Spleen (tissue), 11 donors: ENCODE results near the gene FSTL4. TPM values are rescaled to one million over a fixed set of nuclear protein-coding genes. Genes with fewer than 3 reads are reported as not detected.

Experiments
- DNase-seq: peaks from one replicate; pipeline ENCODE4 v3.0.0-alpha.2; 2020
- H3K27ac ChIP-seq, 8 donors: fragments of 200-600 bp; sonication (generic) in 7 of 8; 1 replicate in 4 of 8; 2 replicates in 4 of 8; pipeline versions ENCODE4 v1.5.0 to v1.8.0; 2016 to 2021; ENCODE audit warnings: inconsistent platforms in 4 of 8, mild to moderate bottlenecking in 4 of 8, moderate library complexity in 1 of 8
- H3K27me3 ChIP-seq, 7 donors: fragments of 200-600 bp; sonication (generic) in 6 of 7; replicated peaks in 1 of 7; 1 replicate in 4 of 7; 2 replicates in 3 of 7; pipeline versions ENCODE4 v1.5.0 to v1.8.0; 2016 to 2021; ENCODE audit warnings: inconsistent platforms in 3 of 7, mild to moderate bottlenecking in 1 of 7
- H3K36me3 ChIP-seq, 6 donors: fragments of 200-600 bp; sonication (generic) in 5 of 6; 1 replicate in 4 of 6; 2 replicates in 2 of 6; pipeline versions ENCODE4 v1.5.0 to v1.8.0; 2016 to 2021; ENCODE audit warnings: inconsistent platforms in 2 of 6
- H3K4me1 ChIP-seq, 6 donors: fragments of 200-600 bp; sonication (generic) in 5 of 6; 1 replicate in 3 of 6; 2 replicates in 3 of 6; pipeline versions ENCODE4 v1.5.0 to v1.8.0; 2016 to 2021; ENCODE audit warnings: inconsistent platforms in 3 of 6
- H3K4me3 ChIP-seq, 8 donors: fragments of 200-600 bp; sonication (generic) in 7 of 8; 1 replicate in 4 of 8; 2 replicates in 4 of 8; pipeline versions ENCODE4 v1.5.0 to v1.8.0; 2016 to 2021; ENCODE audit warnings: inconsistent platforms in 4 of 8, mild to moderate bottlenecking in 4 of 8, moderate library complexity in 2 of 8
- H3K9me3 ChIP-seq, 8 donors: fragments of 200-600 bp; sonication (generic) in 7 of 8; 1 replicate in 4 of 8; 2 replicates in 4 of 8; pipeline versions ENCODE4 v1.5.0 to v1.8.0; 2016 to 2021; ENCODE audit warnings: inconsistent platforms in 4 of 8
- CTCF ChIP-seq, 11 experiments: fragments of 200-600 bp in 7 of 11; fragments of 450-650 bp in 4 of 11; sonication (generic) in 4 of 11; IDR thresholded peaks in 8 of 11; conservative IDR thresholded peaks in 3 of 11; 1 replicate in 7 of 11; 2 replicates in 4 of 11; pipeline versions ENCODE4 v1.4.0 to v1.8.0; 2016 to 2021; ENCODE audit warnings: antibody characterized with exemption in 11 of 11, inconsistent platforms in 4 of 11, mild to moderate bottlenecking in 1 of 11
- POLR2A ChIP-seq, 3 donors: fragments of 450-650 bp; IDR thresholded peaks; one replicate each; pipeline ENCODE4 v1.5.1; 2017; ENCODE audit warnings: antibody characterized with exemption in 3 of 3, mild to moderate bottlenecking in 1 of 3
- POLR2AphosphoS5 ChIP-seq, 3 donors: sonication (generic); formaldehyde crosslinking; IDR thresholded peaks; one replicate each; pipeline ENCODE4 v1.5.1; 2017; ENCODE audit warnings: antibody characterized with exemption in 3 of 3
- WGBS, 5 donors: extraction: QIAGEN DNeasy Blood & Tissue Kit in 3 of 5; methylation state at CpG; one replicate each; pipeline versions ENCODE4 v1.1.5 to v1.1.7; 2013 to 2018; 5-methylcytosine and 5-hydroxymethylcytosine counted together
- intact Hi-C: fragments of 100-400 bp; cut with DNase I; formaldehyde crosslinking; loops from one replicate; pipeline ENCODE4 v1.15.0; 2023; ENCODE audit warnings: low total_unique reads
- polyA plus RNA-seq, 3 donors: library from polyadenylated mRNA; stranded (reverse); fragments of 200-250 nt; gene quantifications; one replicate each; pipeline ENCODE4 v1.2.1, GENCODE V29; 2013
- total RNA-seq, 7 donors: library from RNA; depleted of rRNA in 3 of 7; stranded (reverse); fragments of >200 nt in 3 of 7; fragmentation: NEBNext Ultra II Directional in 4 of 7; extraction: Animal tissue kit (Norgen Biotek cat#: 25700) in 4 of 7; gene quantifications; one replicate each; pipeline versions ENCODE4 v1.1.0 to v1.2.1, GENCODE V29; 2016 to 2021
- donor health status: healthy with polysubstance abuse.
- donor health status: DM: no; HTN: no; CAD: no; lungs with moderate emphysema.
- donor health status: DM: no; HTN: no; CAD: no.
- donor health status: Bipolar disorder and iron deficiency.
- donor health status: healthy.
- donor health status: DM: no; HTN: no; CAD: no.
- donor health status: DM: yes; HTN: yes; CAD: no.

FSTL4 gene
- total and polyA plus RNA-seq, 10 donors = under 0.01 to 1.0 (median 0.37) TPM; not detected in 4

DNA sequence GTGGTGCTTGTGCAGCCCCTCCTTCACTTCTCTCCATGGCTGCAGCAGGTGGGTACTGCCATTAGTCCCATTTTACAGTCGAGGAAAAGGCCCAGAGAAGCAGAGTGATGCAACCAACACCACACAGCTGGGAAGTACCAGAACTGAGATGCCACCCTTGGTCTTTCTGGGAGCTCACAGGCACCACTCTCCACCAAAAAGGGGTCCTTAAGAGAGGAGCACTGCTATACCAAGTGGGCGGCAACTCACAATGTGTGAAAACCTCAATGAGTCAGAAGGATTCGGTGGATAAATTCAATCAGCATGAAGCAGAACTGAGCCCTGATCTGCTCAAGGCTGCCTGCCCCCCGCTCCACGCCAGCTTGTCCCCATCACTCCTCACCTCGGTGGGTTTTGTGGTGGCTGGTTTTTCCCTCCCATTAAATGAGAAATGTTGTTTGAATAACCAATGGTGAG lies 213.7 kb downstream of the FSTL4 start:
- 50 to 72% (median 62%) methylated on average over 6 of the region's 6 CpGs for WGBS, 5 donors
- no peaks in the 10 kb centered on the region for H3K36me3 ChIP-seq
- peaks cover 0 to 31% (median 7%) of the 10 kb centered on the region in 6 donors for H3K4me1 ChIP-seq
- intact Hi-C loops = no loop called here
- TF ChIP-seq CTCF (IDR thresholded peaks at IDR 0.05 in 8 of 11, conservative IDR thresholded peaks at IDR 0.05 in 3 of 11) = no peak
- no peak for TF ChIP-seq POLR2A (IDR thresholded peaks at IDR 0.05)
- TF ChIP-seq POLR2AphosphoS5 (IDR thresholded peaks at IDR 0.05) = no peak
- peaks cover 0 to 10% (median 0%) of the 10 kb centered on the region in 8 donors for H3K9me3 ChIP-seq
- H3K27ac ChIP-seq = no peak overlapping the region
- H3K4me3 ChIP-seq = no peak overlapping the region
- DNase-seq = no peak
- H3K27me3 ChIP-seq = no peaks in the 10 kb centered on the region

DNA sequence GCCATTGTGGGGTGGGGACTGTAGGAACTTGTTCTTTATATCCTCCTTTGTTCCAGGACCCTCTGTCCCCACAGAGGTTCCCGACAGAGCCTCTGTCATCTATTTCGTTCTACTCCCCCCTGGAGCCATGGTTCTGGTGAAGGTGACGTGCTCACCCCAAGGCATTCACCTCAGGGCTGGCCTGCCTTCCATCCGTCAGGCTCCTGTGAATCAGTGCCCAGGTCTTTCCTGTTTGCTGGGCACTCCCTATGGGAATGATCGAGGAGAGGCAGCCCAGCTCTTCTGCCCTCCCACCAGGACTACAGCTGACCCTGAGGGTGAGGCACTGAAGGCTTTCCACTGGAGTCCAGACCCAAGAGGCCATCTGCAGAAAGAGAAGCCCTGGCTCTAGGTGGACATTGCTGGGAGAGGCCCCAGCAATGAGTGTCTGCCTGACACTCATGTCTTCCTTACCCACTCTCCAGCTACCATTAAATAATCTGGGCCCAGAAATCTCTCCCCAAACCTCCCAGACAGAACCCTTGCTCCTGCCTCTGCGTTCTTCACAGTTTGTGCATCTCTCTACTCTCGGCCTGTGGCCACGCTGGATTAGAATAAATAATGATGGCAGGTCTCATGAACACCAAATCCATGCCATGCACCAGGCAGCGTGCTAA lies 214.2 kb downstream of the FSTL4 start:
- Histone ChIP-seq H3K27me3 (no peaks in the 10 kb centered on the region), H3K9me3 (peaks cover 0 to 10% (median 0%) of the 10 kb centered on the region in 8 donors), H3K4me3 (no peak overlapping the region), H3K36me3 (no peaks in the 10 kb centered on the region), H3K27ac (no peak overlapping the region), H3K4me1 (peaks cover 0 to 31% (median 7%) of the 10 kb centered on the region in 6 donors)
- intact Hi-C loops = no loop called here
- no peak for DNase-seq
- TF ChIP-seq POLR2A (IDR thresholded peaks at IDR 0.05) (no peak), POLR2AphosphoS5 (IDR thresholded peaks at IDR 0.05) (no peak)
- 84 to 94% (median 87%) methylated on average over 8 to 9 of the region's 9 CpGs for WGBS, 5 donors

- intact Hi-C loops = no loop called here
- peak; percentile 13 for DNase-seq
- 21 to 37% (median 26%) methylated on average over 2 of the region's 2 CpGs for WGBS, 5 donors
- Histone ChIP-seq H3K27ac (no peak overlapping the region), H3K4me3 (no peak overlapping the region), H3K9me3 (peaks cover 0 to 10% (median 0%) of the 10 kb centered on the region in 8 donors), H3K4me1 (peaks cover 0 to 31% (median 7%) of the 10 kb centered on the region in 6 donors), H3K27me3 (no peaks in the 10 kb centered on the region), H3K36me3 (no peaks in the 10 kb centered on the region)
- TF ChIP-seq CTCF (IDR thresholded peaks at IDR 0.05 in 8 of 11, conservative IDR thresholded peaks at IDR 0.05 in 3 of 11) (no peak), POLR2A (IDR thresholded peaks at IDR 0.05) (no peak), POLR2AphosphoS5 (IDR thresholded peaks at IDR 0.05) (no peak)
These were observed 215.0 kb downstream of the FSTL4 start for GRCh38 chr5:133397348-133397747.

DNA sequence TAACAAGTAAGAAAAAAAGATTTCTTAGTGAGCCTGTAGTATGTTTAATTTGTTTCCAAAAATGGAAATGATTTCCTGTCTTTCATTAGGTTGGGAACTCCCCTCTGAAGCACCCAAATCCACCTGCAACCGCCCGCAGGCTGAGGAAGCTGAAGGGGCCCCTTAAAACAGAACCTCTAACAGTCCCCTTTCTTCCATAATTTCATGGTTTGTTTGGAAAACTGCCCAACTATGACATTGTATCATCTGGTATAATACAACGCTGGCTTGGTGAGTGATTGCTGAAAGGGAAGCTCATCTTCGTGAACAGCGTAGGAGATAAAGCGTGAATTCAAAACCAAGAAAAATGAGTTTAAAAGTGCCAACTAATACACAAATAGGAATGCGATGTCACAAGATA lies 215.5 kb downstream of the FSTL4 start:
- Histone ChIP-seq H3K27me3 (no peaks in the 10 kb centered on the region), H3K4me3 (no peak overlapping the region), H3K9me3 (peaks cover 0 to 10% (median 0%) of the 10 kb centered on the region in 8 donors), H3K27ac (no peak overlapping the region), H3K4me1 (peaks cover 0 to 31% (median 7%) of the 10 kb centered on the region in 6 donors), H3K36me3 (no peaks in the 10 kb centered on the region)
- intact Hi-C loops = no loop called here
- WGBS, 5 donors = 24 to 35% (median 30%) methylated on average over 7 of the region's 7 CpGs
- TF ChIP-seq POLR2A (IDR thresholded peaks at IDR 0.05) (no peak), CTCF (IDR thresholded peaks at IDR 0.05 in 8 of 11, conservative IDR thresholded peaks at IDR 0.05 in 3 of 11) (no peak), POLR2AphosphoS5 (IDR thresholded peaks at IDR 0.05) (no peak)
- peak; percentile 65 for DNase-seq
